ENCODE data around the gene LETM1. TPM values are rescaled to one million over a fixed set of nuclear protein-coding genes. Genes with fewer than 3 reads are reported as not detected.

The LETM1 gene
- total RNA-seq, 1 donor from 2014 or later = 64.3 TPM

DNA sequence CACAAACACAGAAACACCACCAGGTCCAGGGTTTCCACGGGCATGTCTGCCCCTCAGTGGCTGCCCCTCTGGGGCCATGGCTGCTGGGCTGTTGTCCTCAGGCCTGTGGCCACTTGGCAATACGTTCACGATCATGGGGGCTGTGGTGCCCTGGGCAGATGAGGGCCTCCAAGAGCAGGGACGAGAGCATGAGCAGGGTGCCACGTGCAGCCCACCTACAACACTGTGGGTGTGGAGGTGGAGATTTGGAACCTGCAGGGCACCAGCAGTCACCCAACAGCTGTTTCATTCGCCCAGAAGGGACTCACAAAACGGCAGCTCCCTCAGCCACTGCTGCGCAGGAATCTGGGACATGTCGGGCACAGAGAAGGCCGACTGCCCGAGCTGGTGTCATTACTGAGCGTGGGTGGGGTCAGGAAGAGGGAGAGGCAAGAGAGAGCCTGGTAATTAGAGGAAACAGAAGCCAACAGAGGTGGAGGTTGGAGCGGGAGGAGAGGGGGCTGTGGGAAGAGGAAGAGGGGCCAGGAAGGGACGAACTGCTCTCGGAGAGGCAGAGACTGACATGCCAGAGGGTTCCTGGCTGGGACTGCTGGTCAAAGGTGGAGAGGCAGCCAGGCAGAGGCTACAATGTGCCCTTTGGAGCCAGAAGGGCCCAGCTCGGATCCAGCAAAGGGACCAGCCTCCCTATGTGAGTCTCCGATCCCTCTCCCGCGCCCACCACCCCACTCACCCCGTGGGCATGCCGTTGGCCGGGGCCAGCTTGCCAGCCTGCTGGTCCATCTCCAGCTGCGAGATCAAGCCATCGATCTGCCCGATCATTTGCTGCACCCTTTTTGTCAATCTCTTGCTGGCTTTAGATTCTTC, 39.7 kb downstream of the LETM1 start:
- no peak for DNase-seq (ENCODE audit: extremely low spot score, unreplicated experiment)

DNA sequence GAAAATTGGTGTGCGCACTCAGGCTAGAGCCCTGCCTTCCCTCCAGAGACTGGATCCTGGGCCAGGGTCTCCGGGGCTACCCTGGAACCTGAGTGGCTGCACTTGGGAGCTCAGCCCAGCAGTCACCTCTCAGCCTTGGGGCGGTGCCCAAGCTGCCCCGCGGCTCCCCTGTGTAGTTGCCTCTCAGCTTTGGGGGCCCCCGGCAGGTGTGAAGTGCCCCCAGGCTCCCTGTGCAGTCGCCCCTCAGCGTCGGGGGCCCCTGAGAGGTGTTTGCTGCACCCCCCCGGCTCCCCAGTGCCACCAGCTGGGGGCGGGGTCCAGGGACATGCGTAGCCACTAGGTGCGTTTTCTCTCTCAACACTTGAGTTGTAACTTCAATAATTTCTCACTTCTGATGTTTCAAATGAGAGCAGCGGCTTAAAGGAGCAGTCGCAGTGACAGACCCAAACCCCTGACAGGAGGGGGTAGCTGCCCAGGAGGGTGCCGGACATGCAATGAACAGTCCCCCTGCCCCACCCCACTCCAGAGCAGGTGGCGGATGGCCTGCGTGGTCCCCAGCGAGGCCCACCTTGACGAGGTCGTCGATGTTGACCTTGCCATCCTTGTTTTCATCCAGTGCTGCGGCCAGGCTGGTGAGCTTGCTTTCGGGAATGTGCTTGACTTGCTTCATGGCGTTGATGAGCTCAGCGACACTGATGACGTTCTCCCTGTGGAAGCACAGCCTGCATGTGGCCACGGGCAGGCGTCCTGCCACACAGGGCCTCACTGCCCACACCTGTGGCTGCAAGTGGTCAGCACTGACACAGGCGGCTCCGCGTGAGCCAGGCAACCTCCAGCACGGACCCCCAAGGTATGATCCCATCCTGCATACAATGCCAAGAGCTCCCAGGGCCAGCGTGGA, 40.6 kb downstream of the LETM1 start:
- Mint-ChIP-seq H3K9me3 (no peaks in the 10 kb centered on the region), H3K27me3 (no peaks in the 10 kb centered on the region), H3K4me1 (ENCODE audit: unreplicated experiment) (no peaks in the 10 kb centered on the region), H3K27ac (no peak overlapping the region), H3K36me3 (peaks cover 3% of the 10 kb centered on the region), H3K4me3 (no peak overlapping the region)
- no peak for DNase-seq (ENCODE audit: extremely low spot score, unreplicated experiment)
- TF ChIP-seq, protein P1, sequence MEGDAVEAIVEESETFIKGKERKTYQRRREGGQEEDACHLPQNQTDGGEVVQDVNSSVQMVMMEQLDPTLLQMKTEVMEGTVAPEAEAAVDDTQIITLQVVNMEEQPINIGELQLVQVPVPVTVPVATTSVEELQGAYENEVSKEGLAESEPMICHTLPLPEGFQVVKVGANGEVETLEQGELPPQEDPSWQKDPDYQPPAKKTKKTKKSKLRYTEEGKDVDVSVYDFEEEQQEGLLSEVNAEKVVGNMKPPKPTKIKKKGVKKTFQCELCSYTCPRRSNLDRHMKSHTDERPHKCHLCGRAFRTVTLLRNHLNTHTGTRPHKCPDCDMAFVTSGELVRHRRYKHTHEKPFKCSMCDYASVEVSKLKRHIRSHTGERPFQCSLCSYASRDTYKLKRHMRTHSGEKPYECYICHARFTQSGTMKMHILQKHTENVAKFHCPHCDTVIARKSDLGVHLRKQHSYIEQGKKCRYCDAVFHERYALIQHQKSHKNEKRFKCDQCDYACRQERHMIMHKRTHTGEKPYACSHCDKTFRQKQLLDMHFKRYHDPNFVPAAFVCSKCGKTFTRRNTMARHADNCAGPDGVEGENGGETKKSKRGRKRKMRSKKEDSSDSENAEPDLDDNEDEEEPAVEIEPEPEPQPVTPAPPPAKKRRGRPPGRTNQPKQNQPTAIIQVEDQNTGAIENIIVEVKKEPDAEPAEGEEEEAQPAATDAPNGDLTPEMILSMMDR (conservative IDR thresholded peaks at IDR 0.05) = no peak

More for the DNA sequence above, 39.7 kb downstream of the LETM1 start:
- Mint-ChIP-seq H3K9me3 (no peaks in the 10 kb centered on the region), H3K27me3 (no peaks in the 10 kb centered on the region), H3K4me3 (no peak overlapping the region), H3K27ac (no peak overlapping the region), H3K4me1 (ENCODE audit: unreplicated experiment) (no peaks in the 10 kb centered on the region), H3K36me3 (peaks cover 3% of the 10 kb centered on the region)
- TF ChIP-seq, protein P1 (conservative IDR thresholded peaks at IDR 0.05) = no peak

DNA sequence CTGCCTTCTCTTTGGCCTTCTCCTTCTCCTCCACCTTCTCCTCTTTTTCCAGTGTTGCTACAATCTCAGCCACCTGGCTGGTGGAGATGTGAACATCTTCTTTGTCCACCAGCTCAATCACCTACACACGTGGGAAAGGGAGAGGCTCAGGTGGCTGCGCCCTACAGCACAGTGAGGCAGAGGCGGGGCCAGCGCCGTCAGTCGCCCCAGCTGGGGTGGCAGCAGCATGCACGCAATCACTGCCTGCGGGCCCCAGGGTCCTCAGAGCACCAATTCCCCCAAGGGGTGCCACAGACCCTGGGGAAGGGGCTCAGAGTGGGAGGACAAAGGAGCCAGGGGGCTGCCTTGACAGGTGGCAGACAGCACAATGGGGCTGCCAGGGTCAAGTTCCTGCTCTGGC, 41.5 kb downstream of the LETM1 start:
- Mint-ChIP-seq H3K27ac (no peak overlapping the region), H3K4me3 (no peak overlapping the region), H3K27me3 (no peaks in the 10 kb centered on the region), H3K9me3 (no peaks in the 10 kb centered on the region), H3K4me1 (ENCODE audit: unreplicated experiment) (no peaks in the 10 kb centered on the region), H3K36me3 (peaks cover 3% of the 10 kb centered on the region)
- DNase-seq (ENCODE audit: extremely low spot score, unreplicated experiment) = no peak
- TF ChIP-seq, protein P1 (conservative IDR thresholded peaks at IDR 0.05) = no peak

DNA sequence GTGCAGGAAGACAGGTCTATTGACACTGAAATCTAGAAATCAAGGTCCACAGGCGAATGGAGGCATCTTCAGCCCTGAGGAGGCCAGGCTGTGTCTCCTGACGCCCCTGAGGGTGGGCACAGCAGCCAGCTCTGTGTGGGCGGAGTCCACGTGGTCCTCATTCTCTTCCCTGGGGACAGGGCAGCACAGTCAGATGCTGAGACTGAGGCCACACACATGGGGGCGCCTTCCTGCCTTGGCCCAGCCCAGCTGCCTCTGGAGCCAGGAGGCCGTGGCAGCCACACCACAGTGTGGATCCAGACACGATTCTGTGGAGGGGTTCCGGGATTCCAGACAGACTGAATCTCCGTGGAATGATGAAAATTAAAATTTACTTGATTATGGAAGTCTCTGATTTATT, 42.0 kb downstream of the LETM1 start:
- no peaks in the 10 kb centered on the region for H3K27me3 Mint-ChIP-seq

DNA sequence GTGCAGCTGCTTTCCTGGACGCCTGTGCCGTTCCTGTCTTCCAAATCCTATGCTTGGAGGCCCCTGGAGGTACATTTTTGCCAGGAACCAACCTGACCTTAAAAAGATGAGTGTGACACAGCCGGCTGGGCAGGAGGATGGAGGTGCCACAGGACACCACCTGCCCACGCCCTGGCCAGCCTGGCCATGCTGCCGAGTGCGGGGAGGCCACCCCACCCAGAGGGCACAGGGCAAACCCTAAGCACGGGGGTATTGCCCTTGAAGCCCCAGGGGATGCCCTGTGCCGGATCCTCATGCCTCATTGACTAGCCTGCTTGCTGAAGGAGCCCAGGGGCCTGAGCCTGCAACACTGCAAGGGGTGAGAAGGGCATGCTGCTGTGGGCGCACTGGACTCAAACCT, 42.7 kb downstream of the LETM1 start:
- Mint-ChIP-seq H3K36me3 (no peaks in the 10 kb centered on the region), H3K4me3 (no peak overlapping the region), H3K9me3 (no peaks in the 10 kb centered on the region), H3K27me3 (no peaks in the 10 kb centered on the region), H3K27ac (no peak overlapping the region), H3K4me1 (ENCODE audit: unreplicated experiment) (no peaks in the 10 kb centered on the region)
- DNase-seq (ENCODE audit: extremely low spot score, unreplicated experiment) = no peak
- TF ChIP-seq, protein P1 (conservative IDR thresholded peaks at IDR 0.05) = no peak

More for the DNA sequence above, 42.0 kb downstream of the LETM1 start:
- Mint-ChIP-seq H3K36me3 (no peaks in the 10 kb centered on the region), H3K9me3 (no peaks in the 10 kb centered on the region), H3K27ac (no peak overlapping the region), H3K4me1 (ENCODE audit: unreplicated experiment) (no peaks in the 10 kb centered on the region), H3K4me3 (no peak overlapping the region)
- TF ChIP-seq, protein P1 (conservative IDR thresholded peaks at IDR 0.05) = no peak
- DNase-seq (ENCODE audit: extremely low spot score, unreplicated experiment) = no peak
